Osteoblast (primary cell): ENCODE data around the gene LOXL1. TPM values are rescaled to one million over a fixed set of nuclear protein-coding genes. Genes with fewer than 3 reads are reported as not detected.

Source experiments
- DNase-seq: peaks from one replicate; pipeline ENCODE4 v3.0.0; 2011; ENCODE audit warnings: low spot score, mixed read lengths; ENCODE audit not compliant: insufficient read length; ENCODE audit errors: missing footprints
- H2AFZ ChIP-seq: 2 replicates; pipeline ENCODE4 v1.6.0; 2011; ENCODE audit warnings: mild to moderate bottlenecking, low read length
- H3K27ac ChIP-seq: 2 replicates; pipeline ENCODE4 v1.5.1; 2011; ENCODE audit warnings: mild to moderate bottlenecking, low read depth, low read length, moderate library complexity
- H3K27me3 ChIP-seq: 2 replicates; pipeline ENCODE4 v1.6.0; 2012; ENCODE audit warnings: mild to moderate bottlenecking, control low read depth, inconsistent platforms, low read length, moderate library complexity; ENCODE audit not compliant: insufficient read depth
- H3K36me3 ChIP-seq: 2 replicates; pipeline ENCODE4 v1.5.1; 2011; ENCODE audit warnings: mild to moderate bottlenecking, low read length, control low read depth, moderate library complexity; ENCODE audit not compliant: insufficient read depth
- H3K4me1 ChIP-seq: 2 replicates; pipeline ENCODE4 v1.5.1; 2011; ENCODE audit warnings: mild to moderate bottlenecking, low read length, control low read depth, moderate library complexity; ENCODE audit not compliant: insufficient read depth
- H3K4me2 ChIP-seq: 2 replicates; pipeline ENCODE4 v1.6.0; 2011; ENCODE audit warnings: mild to moderate bottlenecking, low read length; ENCODE audit not compliant: insufficient read depth
- H3K4me3 ChIP-seq: fragments of 200-600 bp; sonication (generic); 3 replicates; pipeline ENCODE4 v1.5.1; 2012; ENCODE audit warnings: mild to moderate bottlenecking, low read length, inconsistent platforms; ENCODE audit not compliant: insufficient read depth
- H3K79me2 ChIP-seq: 2 replicates; pipeline ENCODE4 v1.6.0; 2012; ENCODE audit warnings: mild to moderate bottlenecking, low read length, control low read depth, inconsistent platforms; ENCODE audit not compliant: insufficient read depth
- H3K9me3 ChIP-seq: 2 replicates; pipeline ENCODE4 v1.5.1; 2011; ENCODE audit warnings: low read depth, low read length, control low read depth
- H4K20me1 ChIP-seq: 2 replicates; pipeline ENCODE4 v1.6.0; 2012; ENCODE audit warnings: mild to moderate bottlenecking, low read length, control low read depth; ENCODE audit not compliant: insufficient read depth
- CTCF ChIP-seq: IDR thresholded peaks from 2 replicates; pipeline ENCODE4 v1.5.1; 2011; ENCODE audit warnings: mild to moderate bottlenecking, low read depth, low read length, moderate library complexity; ENCODE audit errors: extremely low read depth
- total RNA-seq: library from RNA; depleted of rRNA; stranded (reverse); fragments of >200 nt; gene quantifications from 2 replicates; pipeline ENCODE4 v1.2.3, GENCODE V29; 2012

The LOXL1 gene
- total RNA-seq, 1 donor, result 246 TPM

- H3K27me3 ChIP-seq, result no peaks in the 10 kb centered on the region
- peak overlapping the region; percentile 36 for H3K4me3 ChIP-seq
- peak overlapping the region; percentile 98 for H3K27ac ChIP-seq
- H2AFZ ChIP-seq, result peak overlapping the region; percentile 14
- peak; percentile 95 for DNase-seq
- H4K20me1 ChIP-seq, result no peaks in the 10 kb centered on the region
- no peaks in the 10 kb centered on the region for H3K79me2 ChIP-seq
- no peaks in the 10 kb centered on the region for H3K9me3 ChIP-seq
- peak overlapping the region; percentile 82 for H3K4me2 ChIP-seq
- H3K36me3 ChIP-seq, result no peaks in the 10 kb centered on the region
- no peak for TF ChIP-seq CTCF
- H3K4me1 ChIP-seq, result peaks cover 37% of the 10 kb centered on the region
Observed at GRCh38 chr15:73983211-73983727, 57.0 kb downstream of the LOXL1 start.

GRCh38 chr15:73983773-73984172 lies 57.5 kb downstream of the LOXL1 start:
- no peak for DNase-seq
- Histone ChIP-seq H3K4me3 (no peak overlapping the region), H4K20me1 (no peaks in the 10 kb centered on the region), H3K4me1 (peaks cover 42% of the 10 kb centered on the region), H3K4me2 (no peak overlapping the region), H3K36me3 (no peaks in the 10 kb centered on the region), H3K79me2 (no peaks in the 10 kb centered on the region), H3K27me3 (no peaks in the 10 kb centered on the region), H3K27ac (peak overlapping the region; percentile 98), H2AFZ (no peak overlapping the region), H3K9me3 (no peaks in the 10 kb centered on the region)
- no peak for TF ChIP-seq CTCF

- Histone ChIP-seq H4K20me1 (no peaks in the 10 kb centered on the region), H3K79me2 (no peaks in the 10 kb centered on the region), H3K27me3 (no peaks in the 10 kb centered on the region), H3K36me3 (no peaks in the 10 kb centered on the region), H3K4me2 (no peak overlapping the region), H3K4me3 (no peak overlapping the region), H3K27ac (no peak overlapping the region), H3K9me3 (no peaks in the 10 kb centered on the region), H3K4me1 (peaks cover 48% of the 10 kb centered on the region), H2AFZ (no peak overlapping the region)
- no peak for DNase-seq
- no peak for TF ChIP-seq CTCF
Observed at GRCh38 chr15:73984208-73984979, 58.1 kb downstream of the LOXL1 start.

- Histone ChIP-seq H3K4me1 (peaks cover 57% of the 10 kb centered on the region), H3K27me3 (no peaks in the 10 kb centered on the region), H3K36me3 (no peaks in the 10 kb centered on the region), H3K27ac (no peak overlapping the region), H3K9me3 (no peaks in the 10 kb centered on the region), H3K4me3 (no peak overlapping the region), H2AFZ (no peak overlapping the region), H3K79me2 (peaks cover 4% of the 10 kb centered on the region), H4K20me1 (no peaks in the 10 kb centered on the region), H3K4me2 (no peak overlapping the region)
- no peak for TF ChIP-seq CTCF
- DNase-seq, result no peak
Observed at GRCh38 chr15:73985101-73985873, 59.0 kb downstream of the LOXL1 start.
